Measurements from ENCODE around the gene HIRA.

DNA sequence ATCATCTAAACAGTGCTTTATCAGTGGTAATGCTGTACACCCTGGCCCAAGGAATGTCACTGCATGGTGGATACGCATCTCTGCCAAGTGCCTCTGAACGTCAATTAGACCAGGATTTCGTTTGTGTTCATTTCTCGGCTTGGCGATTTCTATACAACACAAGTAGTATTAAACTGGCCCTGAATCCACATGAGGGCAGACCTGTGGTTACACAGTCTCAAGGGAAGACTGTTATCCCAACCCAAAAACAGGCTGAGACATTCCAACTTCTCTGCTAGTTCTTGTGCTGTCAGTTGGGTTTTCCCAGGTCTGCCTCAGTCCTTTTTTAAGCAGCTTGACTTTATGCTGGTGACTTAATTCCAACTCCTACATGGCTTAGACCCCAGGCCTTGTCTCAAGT lies 58.1 kb downstream of the HIRA start:
- TF ChIP-seq, protein P1, sequence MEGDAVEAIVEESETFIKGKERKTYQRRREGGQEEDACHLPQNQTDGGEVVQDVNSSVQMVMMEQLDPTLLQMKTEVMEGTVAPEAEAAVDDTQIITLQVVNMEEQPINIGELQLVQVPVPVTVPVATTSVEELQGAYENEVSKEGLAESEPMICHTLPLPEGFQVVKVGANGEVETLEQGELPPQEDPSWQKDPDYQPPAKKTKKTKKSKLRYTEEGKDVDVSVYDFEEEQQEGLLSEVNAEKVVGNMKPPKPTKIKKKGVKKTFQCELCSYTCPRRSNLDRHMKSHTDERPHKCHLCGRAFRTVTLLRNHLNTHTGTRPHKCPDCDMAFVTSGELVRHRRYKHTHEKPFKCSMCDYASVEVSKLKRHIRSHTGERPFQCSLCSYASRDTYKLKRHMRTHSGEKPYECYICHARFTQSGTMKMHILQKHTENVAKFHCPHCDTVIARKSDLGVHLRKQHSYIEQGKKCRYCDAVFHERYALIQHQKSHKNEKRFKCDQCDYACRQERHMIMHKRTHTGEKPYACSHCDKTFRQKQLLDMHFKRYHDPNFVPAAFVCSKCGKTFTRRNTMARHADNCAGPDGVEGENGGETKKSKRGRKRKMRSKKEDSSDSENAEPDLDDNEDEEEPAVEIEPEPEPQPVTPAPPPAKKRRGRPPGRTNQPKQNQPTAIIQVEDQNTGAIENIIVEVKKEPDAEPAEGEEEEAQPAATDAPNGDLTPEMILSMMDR (IDR thresholded peaks at IDR 0.05): no peak
- TF ChIP-seq, protein P2, sequence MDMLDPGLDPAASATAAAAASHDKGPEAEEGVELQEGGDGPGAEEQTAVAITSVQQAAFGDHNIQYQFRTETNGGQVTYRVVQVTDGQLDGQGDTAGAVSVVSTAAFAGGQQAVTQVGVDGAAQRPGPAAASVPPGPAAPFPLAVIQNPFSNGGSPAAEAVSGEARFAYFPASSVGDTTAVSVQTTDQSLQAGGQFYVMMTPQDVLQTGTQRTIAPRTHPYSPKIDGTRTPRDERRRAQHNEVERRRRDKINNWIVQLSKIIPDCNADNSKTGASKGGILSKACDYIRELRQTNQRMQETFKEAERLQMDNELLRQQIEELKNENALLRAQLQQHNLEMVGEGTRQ (CRISPR knock-in tag; IDR thresholded peaks at IDR 0.05): no peak
- TF ChIP-seq, protein P3, sequence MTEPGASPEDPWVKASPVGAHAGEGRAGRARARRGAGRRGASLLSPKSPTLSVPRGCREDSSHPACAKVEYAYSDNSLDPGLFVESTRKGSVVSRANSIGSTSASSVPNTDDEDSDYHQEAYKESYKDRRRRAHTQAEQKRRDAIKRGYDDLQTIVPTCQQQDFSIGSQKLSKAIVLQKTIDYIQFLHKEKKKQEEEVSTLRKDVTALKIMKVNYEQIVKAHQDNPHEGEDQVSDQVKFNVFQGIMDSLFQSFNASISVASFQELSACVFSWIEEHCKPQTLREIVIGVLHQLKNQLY (CRISPR knock-in tag; IDR thresholded peaks at IDR 0.05): no peak
- TF ChIP-seq ZNF232 (CRISPR knock-in tag; IDR thresholded peaks at IDR 0.05): no peak
- TF ChIP-seq, protein P4, sequence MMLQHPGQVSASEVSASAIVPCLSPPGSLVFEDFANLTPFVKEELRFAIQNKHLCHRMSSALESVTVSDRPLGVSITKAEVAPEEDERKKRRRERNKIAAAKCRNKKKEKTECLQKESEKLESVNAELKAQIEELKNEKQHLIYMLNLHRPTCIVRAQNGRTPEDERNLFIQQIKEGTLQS (CRISPR knock-in tag; conservative IDR thresholded peaks at IDR 0.05): no peak
- TF ChIP-seq CBFB (CRISPR knock-in tag; IDR thresholded peaks at IDR 0.05; ENCODE audit: low read depth): no peak
- TF ChIP-seq IRF2 (CRISPR knock-in tag; IDR thresholded peaks at IDR 0.05; ENCODE audit: borderline replicate concordance, low read depth): no peak
- TF ChIP-seq, protein P5, sequence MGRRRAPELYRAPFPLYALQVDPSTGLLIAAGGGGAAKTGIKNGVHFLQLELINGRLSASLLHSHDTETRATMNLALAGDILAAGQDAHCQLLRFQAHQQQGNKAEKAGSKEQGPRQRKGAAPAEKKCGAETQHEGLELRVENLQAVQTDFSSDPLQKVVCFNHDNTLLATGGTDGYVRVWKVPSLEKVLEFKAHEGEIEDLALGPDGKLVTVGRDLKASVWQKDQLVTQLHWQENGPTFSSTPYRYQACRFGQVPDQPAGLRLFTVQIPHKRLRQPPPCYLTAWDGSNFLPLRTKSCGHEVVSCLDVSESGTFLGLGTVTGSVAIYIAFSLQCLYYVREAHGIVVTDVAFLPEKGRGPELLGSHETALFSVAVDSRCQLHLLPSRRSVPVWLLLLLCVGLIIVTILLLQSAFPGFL (CRISPR knock-in tag; IDR thresholded peaks at IDR 0.05; ENCODE audit: borderline replicate concordance): no peak
- no peak for TF ChIP-seq SMAD3 (CRISPR knock-in tag; IDR thresholded peaks at IDR 0.05; ENCODE audit: borderline replicate concordance)
- no peak for TF ChIP-seq ZNF416 (CRISPR knock-in tag; IDR thresholded peaks at IDR 0.05)
